ENCODE measurements around the gene PARD6B. TPM values are rescaled to one million over a fixed set of nuclear protein-coding genes. Genes with fewer than 3 reads are reported as not detected.
"Not testable (repeated sequence)": the region's sequence is repeated elsewhere in the genome, so short reads cannot be mapped to it uniquely, and the experiment has no call there.

The PARD6B gene
- total RNA-seq, 1 donor from 2014 or later: 7.1 TPM

DNA sequence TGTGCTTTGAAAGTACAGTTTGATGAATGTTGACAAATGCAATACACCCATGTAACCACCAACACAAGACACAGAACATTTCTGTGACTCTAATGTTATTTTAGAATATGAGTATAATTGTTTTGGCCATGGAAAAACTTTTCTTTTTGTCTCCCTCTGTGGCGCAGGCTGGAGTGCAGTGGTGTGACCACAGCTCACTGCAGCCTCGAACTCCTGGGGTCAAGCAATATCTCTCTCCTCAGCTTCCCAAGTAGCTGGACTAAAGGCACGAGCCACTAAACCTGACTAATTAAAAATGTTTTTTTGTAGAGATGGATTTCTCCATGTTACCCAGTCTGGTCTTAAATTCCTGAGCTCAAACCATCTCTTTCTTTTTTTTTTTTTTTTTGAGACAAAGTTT is 43.1 kb downstream of the PARD6B start:
- peaks cover 2% of the 10 kb centered on the region for H3K4me1 Mint-ChIP-seq (ENCODE audit: unreplicated experiment)
- TF ChIP-seq, protein P1, sequence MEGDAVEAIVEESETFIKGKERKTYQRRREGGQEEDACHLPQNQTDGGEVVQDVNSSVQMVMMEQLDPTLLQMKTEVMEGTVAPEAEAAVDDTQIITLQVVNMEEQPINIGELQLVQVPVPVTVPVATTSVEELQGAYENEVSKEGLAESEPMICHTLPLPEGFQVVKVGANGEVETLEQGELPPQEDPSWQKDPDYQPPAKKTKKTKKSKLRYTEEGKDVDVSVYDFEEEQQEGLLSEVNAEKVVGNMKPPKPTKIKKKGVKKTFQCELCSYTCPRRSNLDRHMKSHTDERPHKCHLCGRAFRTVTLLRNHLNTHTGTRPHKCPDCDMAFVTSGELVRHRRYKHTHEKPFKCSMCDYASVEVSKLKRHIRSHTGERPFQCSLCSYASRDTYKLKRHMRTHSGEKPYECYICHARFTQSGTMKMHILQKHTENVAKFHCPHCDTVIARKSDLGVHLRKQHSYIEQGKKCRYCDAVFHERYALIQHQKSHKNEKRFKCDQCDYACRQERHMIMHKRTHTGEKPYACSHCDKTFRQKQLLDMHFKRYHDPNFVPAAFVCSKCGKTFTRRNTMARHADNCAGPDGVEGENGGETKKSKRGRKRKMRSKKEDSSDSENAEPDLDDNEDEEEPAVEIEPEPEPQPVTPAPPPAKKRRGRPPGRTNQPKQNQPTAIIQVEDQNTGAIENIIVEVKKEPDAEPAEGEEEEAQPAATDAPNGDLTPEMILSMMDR (IDR thresholded peaks at IDR 0.05; ENCODE audit: unreplicated experiment): no peak
- H3K36me3 Mint-ChIP-seq (ENCODE audit: low read depth, unreplicated experiment): no peaks in the 10 kb centered on the region
- H3K9me3 Mint-ChIP-seq (ENCODE audit: unreplicated experiment): no peaks in the 10 kb centered on the region
- no peak overlapping the region for H3K4me3 Mint-ChIP-seq (ENCODE audit: unreplicated experiment)
- no peak overlapping the region for H3K27ac Mint-ChIP-seq (ENCODE audit: unreplicated experiment)
- no peak for DNase-seq (ENCODE audit: low spot score)
- no peaks in the 10 kb centered on the region for H3K27me3 Mint-ChIP-seq (ENCODE audit: unreplicated experiment)

DNA sequence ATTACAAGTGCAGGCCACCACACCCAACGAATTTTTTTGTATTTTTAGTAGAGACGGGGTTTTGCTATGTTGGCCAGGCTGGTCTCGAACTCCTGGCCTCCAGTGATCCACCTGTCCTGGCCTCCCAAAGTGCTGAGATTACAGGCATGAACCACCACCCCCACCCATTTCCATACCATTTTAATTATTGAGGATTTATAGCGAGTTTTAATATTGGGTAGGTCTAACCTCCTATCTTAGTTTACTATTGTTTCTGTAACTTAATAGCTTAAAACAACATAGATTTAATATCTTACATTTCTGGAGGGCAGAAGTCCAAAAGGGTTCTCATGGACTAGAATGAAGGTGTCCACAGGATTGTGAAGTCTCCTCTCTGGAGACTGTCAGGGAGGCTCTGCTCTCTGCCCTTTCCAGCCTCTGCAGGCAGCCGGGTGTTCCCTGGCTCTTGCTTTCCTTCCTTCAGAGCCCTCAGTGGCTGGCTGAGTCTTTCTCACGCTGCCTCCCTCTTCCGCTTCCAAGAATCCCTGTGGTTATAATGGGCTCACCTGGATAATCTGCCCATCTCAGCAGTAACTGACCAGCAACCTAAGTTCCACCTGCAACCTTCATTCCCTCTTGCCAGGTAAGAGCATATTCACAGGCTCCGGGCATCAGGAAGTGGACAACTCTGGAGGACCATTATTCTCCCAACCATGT is 44.9 kb downstream of the PARD6B start:
- H3K9me3 Mint-ChIP-seq (ENCODE audit: unreplicated experiment): no peaks in the 10 kb centered on the region
- H3K27me3 Mint-ChIP-seq (ENCODE audit: unreplicated experiment): no peaks in the 10 kb centered on the region
- no peak for DNase-seq (ENCODE audit: low spot score)
- H3K4me3 Mint-ChIP-seq (ENCODE audit: unreplicated experiment): no peak overlapping the region
- no peak overlapping the region for H3K27ac Mint-ChIP-seq (ENCODE audit: unreplicated experiment)
- peaks cover 2% of the 10 kb centered on the region for H3K4me1 Mint-ChIP-seq (ENCODE audit: unreplicated experiment)
- no peaks in the 10 kb centered on the region for H3K36me3 Mint-ChIP-seq (ENCODE audit: low read depth, unreplicated experiment)
- TF ChIP-seq, protein P1 (IDR thresholded peaks at IDR 0.05; ENCODE audit: unreplicated experiment): no peak

DNA sequence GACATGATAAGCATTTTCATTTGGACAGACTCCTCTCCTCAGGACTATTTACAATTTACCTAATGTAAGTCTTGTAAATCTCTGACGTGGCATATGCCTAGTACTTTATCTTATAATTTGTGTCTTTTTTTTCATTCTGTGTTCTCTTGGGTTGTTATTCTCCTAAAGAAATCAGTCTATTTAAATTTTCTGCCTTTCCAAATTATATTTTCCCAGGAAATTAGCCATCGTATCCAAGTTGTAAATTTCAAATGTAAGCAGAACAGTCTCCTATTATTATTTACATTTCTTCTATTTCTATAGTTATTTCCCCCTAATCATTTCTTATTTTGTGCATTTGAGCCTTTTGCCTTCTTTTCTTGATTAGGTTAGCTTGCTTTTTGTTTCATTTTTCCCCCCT is 46.0 kb downstream of the PARD6B start:
- H3K36me3 Mint-ChIP-seq (ENCODE audit: low read depth, unreplicated experiment): no peaks in the 10 kb centered on the region
- H3K4me1 Mint-ChIP-seq (ENCODE audit: unreplicated experiment): peaks cover 2% of the 10 kb centered on the region
- H3K27ac Mint-ChIP-seq (ENCODE audit: unreplicated experiment): no peak overlapping the region

DNA sequence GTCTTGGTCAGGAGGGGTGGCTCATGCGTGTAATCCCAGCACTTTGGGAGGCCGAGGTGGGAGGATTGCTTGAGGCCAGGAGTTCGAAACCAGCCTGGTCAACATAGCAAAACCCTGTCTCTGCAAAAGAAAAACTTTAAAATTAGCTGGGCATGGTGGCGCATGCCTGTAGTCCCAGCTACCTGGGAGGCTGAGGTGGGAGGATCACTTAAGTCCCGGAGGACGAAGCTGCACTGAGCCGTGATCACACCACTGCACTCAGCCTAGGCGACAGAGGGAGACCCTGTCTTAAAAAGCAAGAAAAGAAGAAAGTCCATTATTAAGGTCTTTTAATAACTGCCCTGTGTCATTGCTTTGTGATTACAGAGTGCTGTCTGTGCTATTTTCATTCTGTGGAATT is 47.6 kb downstream of the PARD6B start:
- H3K9me3 Mint-ChIP-seq (ENCODE audit: unreplicated experiment); H3K27me3 Mint-ChIP-seq (ENCODE audit: unreplicated experiment); H3K4me3 Mint-ChIP-seq (ENCODE audit: unreplicated experiment); DNase-seq (ENCODE audit: low spot score); H3K4me1 Mint-ChIP-seq (ENCODE audit: unreplicated experiment); H3K27ac Mint-ChIP-seq (ENCODE audit: unreplicated experiment); H3K36me3 Mint-ChIP-seq (ENCODE audit: low read depth, unreplicated experiment): not testable (repeated sequence)

More for the DNA sequence above, 46.0 kb downstream of the PARD6B start:
- Mint-ChIP-seq H3K9me3 (ENCODE audit: unreplicated experiment) (no peaks in the 10 kb centered on the region), H3K4me3 (ENCODE audit: unreplicated experiment) (no peak overlapping the region), H3K27me3 (ENCODE audit: unreplicated experiment) (no peaks in the 10 kb centered on the region)
- TF ChIP-seq, protein P1 (IDR thresholded peaks at IDR 0.05; ENCODE audit: unreplicated experiment): no peak
- DNase-seq (ENCODE audit: low spot score): no peak

DNA sequence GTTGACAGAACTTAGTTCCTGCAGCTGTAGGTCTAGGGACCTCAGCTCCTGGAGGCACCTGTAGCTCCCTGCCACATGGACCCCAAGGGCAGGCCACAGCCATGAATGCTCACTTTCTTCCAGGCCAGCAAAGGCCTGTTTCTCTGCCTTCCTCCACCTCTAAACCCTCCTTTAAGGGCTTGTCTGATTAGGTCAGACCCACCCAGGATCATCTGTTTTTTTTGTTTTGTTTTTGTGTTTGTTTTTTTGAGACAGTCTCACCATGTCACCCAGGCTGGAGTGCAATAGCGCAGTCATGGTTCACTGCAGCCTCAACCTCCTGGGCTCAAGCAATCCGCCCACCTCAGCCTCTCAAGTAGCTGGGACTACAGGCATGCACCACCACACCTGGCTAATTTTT is 52.0 kb downstream of the PARD6B start:
- Mint-ChIP-seq H3K27me3 (ENCODE audit: unreplicated experiment) (no peaks in the 10 kb centered on the region), H3K36me3 (ENCODE audit: low read depth, unreplicated experiment) (no peaks in the 10 kb centered on the region), H3K27ac (ENCODE audit: unreplicated experiment) (no peak overlapping the region), H3K9me3 (ENCODE audit: unreplicated experiment) (no peaks in the 10 kb centered on the region), H3K4me3 (ENCODE audit: unreplicated experiment) (no peak overlapping the region), H3K4me1 (ENCODE audit: unreplicated experiment) (no peaks in the 10 kb centered on the region)
- TF ChIP-seq, protein P1 (IDR thresholded peaks at IDR 0.05; ENCODE audit: unreplicated experiment): no peak
- no peak for DNase-seq (ENCODE audit: low spot score)

Measured in endothelial cell (in vitro differentiated cells).